GM18519 (cell line): Measurements from ENCODE around the gene IQCN.

Experiments used
- ATAC-seq: cut with Tn5 transposase; IDR thresholded peaks from one replicate; pipeline ENCODE4 v1.9.1; 2021; ENCODE audit warnings: mild to moderate bottlenecking, moderate library complexity; ENCODE audit not compliant: unreplicated experiment, low FRiP score

IQCN gene

GRCh38 chr19:18287836-18288772 is 13.9 kb upstream of the IQCN start:
- no peak for ATAC-seq

- ATAC-seq: no peak
Measured at GRCh38 chr19:18286973-18287635, 12.9 kb upstream of the IQCN start.

GRCh38 chr19:18284712-18285360 is 10.6 kb upstream of the IQCN start:
- ATAC-seq: no peak

GRCh38 chr19:18283338-18283737 is 9.1 kb upstream of the IQCN start:
- ATAC-seq: no peak

- no peak for ATAC-seq
Measured at GRCh38 chr19:18282788-18283141, 8.5 kb upstream of the IQCN start.

- ATAC-seq: no peak
Measured at GRCh38 chr19:18282021-18282787, 8.0 kb upstream of the IQCN start.

GRCh38 chr19:18281082-18282020 is 7.1 kb upstream of the IQCN start, which contains the start of gene JUND:
Gene JUND (minus strand): TSS chr19:18281622. CDS start chr19:18281484, 138 bp downstream.
- ATAC-seq: peak; percentile 57

- ATAC-seq: no peak
Measured at GRCh38 chr19:18280247-18281081, 6.2 kb upstream of the IQCN start.

GRCh38 chr19:18279516-18280246 is 5.4 kb upstream of the IQCN start:
- ATAC-seq: no peak

GRCh38 chr19:18279266-18279515 is 4.9 kb upstream of the IQCN start:
- no peak for ATAC-seq

- ATAC-seq: no peak
Measured at GRCh38 chr19:18278521-18279265, 4.4 kb upstream of the IQCN start.

GRCh38 chr19:18274781-18275356 is 617 bp upstream of the IQCN start:
- ATAC-seq: no peak

GRCh38 chr19:18273561-18274218 is 562 bp downstream of the IQCN start:
- ATAC-seq: no peak

GRCh38 chr19:18271433-18271841 is 2.8 kb downstream of the IQCN start:
- no peak for ATAC-seq

- no peak for ATAC-seq
Measured at GRCh38 chr19:18270326-18270725, 3.9 kb downstream of the IQCN start.

GRCh38 chr19:18269070-18269723 is 5.1 kb downstream of the IQCN start:
- ATAC-seq: no peak
